ENCODE measurements around the gene SCYGR8.
"Not testable (repeated sequence)": the region's sequence is repeated elsewhere in the genome, so short reads cannot be mapped to it uniquely, and the experiment has no call there.

The SCYGR8 gene

GRCh38 chr2:227724394-227725039 lies 21.2 kb upstream of the SCYGR8 start, which contains the start of gene SCYGR6:
Gene SCYGR6, minus strand, starts transcription at chr2:227724757. Its CDS starts 0 bp downstream, at chr2:227724757.
- no peak within 1 kb of the TSS for H3K27ac ChIP-seq
- no peak within 1 kb of the TSS for H2AFZ ChIP-seq
- no peaks in the 10 kb centered on the region for H3K36me3 ChIP-seq (ENCODE audit: control insufficient read depth, insufficient read depth, low read length)
- no peak for TF ChIP-seq CTCF (IDR thresholded peaks at IDR 0.05)
- no peaks in the 10 kb centered on the region for H3K79me2 ChIP-seq
- H3K4me2 ChIP-seq (ENCODE audit: low read length): no peak within 1 kb of the TSS
- H3K27me3 ChIP-seq (ENCODE audit: control insufficient read depth, insufficient read depth, low read length): no peaks in the 10 kb centered on the region
- H3K4me3 ChIP-seq (ENCODE audit: low read depth, low read length): no peak within 1 kb of the TSS
- H3K4me1 ChIP-seq: no peaks in the 10 kb centered on the region
- H3K9ac ChIP-seq: no peak within 1 kb of the TSS
- H3K9me3 ChIP-seq (ENCODE audit: control insufficient read depth, low read length): no peaks in the 10 kb centered on the region

GRCh38 chr2:227728035-227728434 lies 17.7 kb upstream of the SCYGR8 start, which contains the start of gene SCYGR7:
Gene SCYGR7, plus strand, starts transcription at chr2:227728335. Its CDS starts 0 bp downstream, at chr2:227728335.
- Histone ChIP-seq H3K9ac (no peak within 1 kb of the TSS), H3K4me2 (ENCODE audit: low read length) (no peak within 1 kb of the TSS), H3K36me3 (ENCODE audit: control insufficient read depth, insufficient read depth, low read length) (no peaks in the 10 kb centered on the region), H2AFZ (no peak within 1 kb of the TSS), H3K4me3 (ENCODE audit: low read depth, low read length) (no peak within 1 kb of the TSS), H3K27me3 (ENCODE audit: control insufficient read depth, insufficient read depth, low read length) (no peaks in the 10 kb centered on the region), H3K27ac (no peak within 1 kb of the TSS), H3K9me3 (ENCODE audit: control insufficient read depth, low read length) (no peaks in the 10 kb centered on the region), H3K4me1 (no peaks in the 10 kb centered on the region), H3K79me2 (no peaks in the 10 kb centered on the region)
- no peak for TF ChIP-seq CTCF (IDR thresholded peaks at IDR 0.05)

GRCh38 chr2:227739351-227739750 lies 6.3 kb upstream of the SCYGR8 start:
- no peaks in the 10 kb centered on the region for H3K27me3 ChIP-seq (ENCODE audit: control insufficient read depth, insufficient read depth, low read length)
- H3K9ac ChIP-seq: no peak overlapping the region
- H3K4me2 ChIP-seq (ENCODE audit: low read length): no peak overlapping the region
- no peak overlapping the region for H3K27ac ChIP-seq
- H3K36me3 ChIP-seq (ENCODE audit: control insufficient read depth, insufficient read depth, low read length): no peaks in the 10 kb centered on the region
- H3K4me3 ChIP-seq (ENCODE audit: low read depth, low read length): no peak overlapping the region
- H3K4me1 ChIP-seq: no peaks in the 10 kb centered on the region
- no peaks in the 10 kb centered on the region for H3K9me3 ChIP-seq (ENCODE audit: control insufficient read depth, low read length)
- no peak for TF ChIP-seq CTCF (IDR thresholded peaks at IDR 0.05)
- H2AFZ ChIP-seq: no peak overlapping the region
- H3K79me2 ChIP-seq: no peaks in the 10 kb centered on the region

GRCh38 chr2:227740705-227741104 lies 5.0 kb upstream of the SCYGR8 start:
- not testable (repeated sequence) for H2AFZ ChIP-seq; H3K9me3 ChIP-seq (ENCODE audit: control insufficient read depth, low read length); H3K4me3 ChIP-seq (ENCODE audit: low read depth, low read length); H3K27ac ChIP-seq; H3K36me3 ChIP-seq (ENCODE audit: control insufficient read depth, insufficient read depth, low read length); H3K27me3 ChIP-seq (ENCODE audit: control insufficient read depth, insufficient read depth, low read length); H3K4me2 ChIP-seq (ENCODE audit: low read length); H3K9ac ChIP-seq; H3K79me2 ChIP-seq; H3K4me1 ChIP-seq

GRCh38 chr2:227748079-227748478 lies 2.4 kb downstream of the SCYGR8 start:
- no peak overlapping the region for H3K4me2 ChIP-seq (ENCODE audit: low read length)
- TF ChIP-seq CTCF (IDR thresholded peaks at IDR 0.05): no peak
- no peaks in the 10 kb centered on the region for H3K79me2 ChIP-seq
- no peaks in the 10 kb centered on the region for H3K4me1 ChIP-seq
- H2AFZ ChIP-seq: no peak overlapping the region
- no peak overlapping the region for H3K27ac ChIP-seq
- H3K9ac ChIP-seq: no peak overlapping the region
- H3K4me3 ChIP-seq (ENCODE audit: low read depth, low read length): no peak overlapping the region
- H3K36me3 ChIP-seq (ENCODE audit: control insufficient read depth, insufficient read depth, low read length): no peaks in the 10 kb centered on the region
- no peaks in the 10 kb centered on the region for H3K9me3 ChIP-seq (ENCODE audit: control insufficient read depth, low read length)
- no peaks in the 10 kb centered on the region for H3K27me3 ChIP-seq (ENCODE audit: control insufficient read depth, insufficient read depth, low read length)

- not testable (repeated sequence) for H3K9ac ChIP-seq; H3K36me3 ChIP-seq (ENCODE audit: control insufficient read depth, insufficient read depth, low read length); H3K9me3 ChIP-seq (ENCODE audit: control insufficient read depth, low read length); H3K4me3 ChIP-seq (ENCODE audit: low read depth, low read length); H2AFZ ChIP-seq; H3K4me2 ChIP-seq (ENCODE audit: low read length); H3K4me1 ChIP-seq; H3K27me3 ChIP-seq (ENCODE audit: control insufficient read depth, insufficient read depth, low read length); H3K79me2 ChIP-seq; H3K27ac ChIP-seq
Observed at GRCh38 chr2:227756261-227756660, 10.6 kb downstream of the SCYGR8 start.

Measured in parathyroid adenoma (tissue), 2 donors.